HUES64 (cell line): ENCODE data around the gene GPR149.

ENCODE experiments used
- H3K27ac ChIP-seq: 2 replicates; pipeline ENCODE4 v1.7.0; 2013; ENCODE audit warnings: low read depth, low read length, inconsistent platforms
- H3K27me3 ChIP-seq: 2 replicates; pipeline ENCODE4 v1.6.1; 2013; ENCODE audit warnings: mild to moderate bottlenecking, low read length; ENCODE audit not compliant: insufficient read depth
- H3K36me3 ChIP-seq: 2 replicates; pipeline ENCODE4 v1.6.1; 2013; ENCODE audit warnings: mild to moderate bottlenecking, low read length; ENCODE audit not compliant: insufficient read depth
- H3K4me1 ChIP-seq: 2 replicates; pipeline ENCODE4 v1.6.1; 2013; ENCODE audit warnings: mild to moderate bottlenecking, low read length, moderate library complexity; ENCODE audit not compliant: insufficient read depth
- H3K4me3 ChIP-seq: 2 replicates; pipeline ENCODE4 v1.5.1; 2013; ENCODE audit warnings: mild to moderate bottlenecking, low read length, moderate library complexity
- H3K9ac ChIP-seq: 2 replicates; pipeline ENCODE4 v1.6.1; 2013; ENCODE audit warnings: mild to moderate bottlenecking, low read depth, low read length
- H3K9me3 ChIP-seq: 2 replicates; pipeline ENCODE4 v1.6.1; 2013; ENCODE audit warnings: low read depth, low read length; ENCODE audit not compliant: insufficient read depth
- WGBS: fragments of 150-250, 120-280 bp; methylation state at CpG from one replicate; pipeline ENCODE4 v1.1.7; 2013; ENCODE audit warnings: missing lambda C conversion rate; 5-methylcytosine and 5-hydroxymethylcytosine counted together

Gene GPR149

DNA sequence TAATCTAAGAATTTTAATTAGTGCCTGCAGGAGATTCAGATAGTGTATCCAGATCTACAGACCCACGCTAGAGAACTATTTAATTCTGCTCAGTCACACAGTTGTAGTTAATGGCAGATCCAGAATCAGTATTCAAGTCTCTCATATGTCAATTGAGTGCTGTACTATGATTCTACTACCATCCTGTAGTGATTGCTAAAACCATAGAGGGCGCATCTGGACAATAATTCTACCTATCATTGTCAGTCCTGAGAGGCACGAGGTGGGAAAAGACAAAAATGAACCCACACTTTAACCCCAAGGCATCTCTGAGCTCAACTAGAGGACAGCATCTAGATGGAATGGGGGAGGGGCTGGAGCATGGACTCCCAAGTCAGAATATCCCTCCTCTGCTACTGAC lies 128.4 kb downstream of the GPR149 start:
- no peaks in the 10 kb centered on the region for H3K4me1 ChIP-seq
- H3K9ac ChIP-seq, result no peak overlapping the region
- no peak overlapping the region for H3K4me3 ChIP-seq
- no peaks in the 10 kb centered on the region for H3K9me3 ChIP-seq
- WGBS, result 95% methylated on average over 3 of the region's 3 CpGs
- H3K27ac ChIP-seq, result no peak overlapping the region
- H3K27me3 ChIP-seq, result no peaks in the 10 kb centered on the region
- peaks cover 100% of the 10 kb centered on the region for H3K36me3 ChIP-seq

DNA sequence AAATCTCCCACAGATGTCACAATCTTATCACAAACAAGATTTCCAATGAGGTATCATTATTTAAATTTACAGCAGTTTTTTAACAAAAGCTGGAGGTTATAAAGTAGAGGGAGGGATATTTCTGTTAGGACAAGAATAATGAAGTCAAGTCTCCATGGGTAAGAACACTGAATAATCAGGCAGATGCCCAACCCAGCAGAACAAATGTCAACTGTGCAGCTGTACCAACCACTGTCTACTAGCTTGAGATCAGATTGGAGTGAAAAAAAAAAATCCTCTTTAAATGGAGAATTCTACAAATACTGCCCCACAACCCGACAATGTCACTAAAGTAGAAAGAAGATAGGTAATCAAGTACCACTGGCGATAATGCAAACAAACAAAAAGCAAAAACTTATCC lies 136.0 kb downstream of the GPR149 start:
- 89% methylated on average over 2 of the region's 2 CpGs for WGBS
- H3K4me3 ChIP-seq, result no peak overlapping the region
- no peaks in the 10 kb centered on the region for H3K4me1 ChIP-seq
- no peaks in the 10 kb centered on the region for H3K27me3 ChIP-seq
- H3K9ac ChIP-seq, result no peak overlapping the region
- H3K27ac ChIP-seq, result no peak overlapping the region
- H3K36me3 ChIP-seq, result peaks cover 94% of the 10 kb centered on the region
- no peaks in the 10 kb centered on the region for H3K9me3 ChIP-seq

DNA sequence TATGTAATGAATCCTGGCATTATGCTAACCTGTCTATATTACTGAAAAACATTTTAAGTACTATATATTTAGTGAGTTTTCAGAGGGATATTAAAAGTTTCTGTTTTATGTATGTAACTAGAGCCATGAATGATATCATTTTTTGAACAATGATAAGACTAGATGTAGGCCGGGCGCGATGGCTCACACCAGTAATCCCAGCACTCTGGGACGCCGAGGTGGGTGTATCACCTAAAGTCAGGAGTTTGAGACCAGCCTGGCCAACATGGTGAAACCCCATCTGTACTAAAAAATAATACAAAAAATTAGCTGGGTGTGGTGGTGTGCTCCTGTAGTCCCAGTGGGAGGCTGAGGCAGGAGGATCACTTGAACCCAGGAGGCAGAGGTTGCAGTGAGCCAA lies 139.8 kb downstream of the GPR149 start:
- H3K27me3 ChIP-seq, result no peaks in the 10 kb centered on the region
- H3K27ac ChIP-seq, result no peak overlapping the region
- H3K36me3 ChIP-seq, result peaks cover 97% of the 10 kb centered on the region
- no peaks in the 10 kb centered on the region for H3K4me1 ChIP-seq
- H3K9me3 ChIP-seq, result no peaks in the 10 kb centered on the region
- H3K4me3 ChIP-seq, result no peak overlapping the region
- WGBS, result 99% methylated on average over 5 of the region's 5 CpGs
- no peak overlapping the region for H3K9ac ChIP-seq
